GM21723 (cell line): ENCODE measurements around the gene CFD.
"Not testable (repeated sequence)": the region's sequence is repeated elsewhere in the genome, so short reads cannot be mapped to it uniquely, and the experiment has no call there.

ENCODE experiments used
- ATAC-seq: cut with Tn5 transposase; IDR thresholded peaks from one replicate; pipeline ENCODE4 v1.9.1; 2021; ENCODE audit warnings: mild to moderate bottlenecking, moderate library complexity; ENCODE audit not compliant: unreplicated experiment

CFD gene

DNA sequence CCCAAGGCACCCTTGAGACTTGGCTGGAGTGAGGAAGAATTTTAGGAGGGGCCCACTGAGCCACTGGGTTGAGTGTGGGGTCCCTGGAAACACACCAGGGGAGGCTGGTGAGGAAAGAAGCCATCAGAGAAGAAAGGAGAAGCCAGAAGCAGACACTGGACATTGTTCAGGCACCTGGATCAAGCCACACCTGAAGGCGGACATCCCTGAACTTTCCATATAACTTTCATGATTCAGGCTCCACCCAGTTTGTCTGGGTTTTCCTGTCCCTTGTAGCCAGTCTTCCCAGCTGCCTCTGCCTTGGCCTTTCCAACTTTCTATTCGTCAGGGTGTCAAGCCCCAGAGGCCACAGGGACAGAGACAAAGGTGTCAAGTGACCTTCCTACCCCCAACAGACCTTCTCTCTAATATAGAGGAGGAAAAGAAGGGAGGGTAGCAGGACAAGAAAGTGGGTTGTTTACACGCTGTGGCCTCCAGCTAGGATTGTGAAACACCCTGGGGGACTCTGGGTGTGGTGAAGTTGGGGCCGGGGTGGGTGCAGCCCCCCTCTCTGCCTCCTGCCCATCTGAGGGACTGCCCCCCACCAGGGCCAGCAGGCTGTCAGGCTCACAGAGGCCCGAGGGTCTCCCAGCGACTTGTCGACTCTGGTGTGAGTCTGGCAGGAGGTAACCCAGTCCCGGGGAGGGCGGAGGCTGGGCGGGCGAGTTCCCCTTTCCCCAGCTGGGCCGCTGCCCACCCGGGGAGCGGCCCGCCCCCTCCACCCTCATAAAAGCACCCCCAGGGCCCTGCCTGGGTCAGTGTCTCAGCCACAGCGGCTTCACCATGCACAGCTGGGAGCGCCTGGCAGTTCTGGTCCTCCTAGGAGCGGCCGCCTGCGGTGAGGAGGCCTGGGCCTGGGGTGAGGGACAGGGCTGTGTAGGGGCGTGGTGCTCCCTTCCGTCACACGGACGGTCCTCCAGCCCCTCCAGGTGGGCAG, at the start of gene CFD:
TSS of gene CFD (plus strand) at position 797 of the 976 bp plus-strand sequence. CDS start at position 823, 26 bp downstream.
- no peak for ATAC-seq

DNA sequence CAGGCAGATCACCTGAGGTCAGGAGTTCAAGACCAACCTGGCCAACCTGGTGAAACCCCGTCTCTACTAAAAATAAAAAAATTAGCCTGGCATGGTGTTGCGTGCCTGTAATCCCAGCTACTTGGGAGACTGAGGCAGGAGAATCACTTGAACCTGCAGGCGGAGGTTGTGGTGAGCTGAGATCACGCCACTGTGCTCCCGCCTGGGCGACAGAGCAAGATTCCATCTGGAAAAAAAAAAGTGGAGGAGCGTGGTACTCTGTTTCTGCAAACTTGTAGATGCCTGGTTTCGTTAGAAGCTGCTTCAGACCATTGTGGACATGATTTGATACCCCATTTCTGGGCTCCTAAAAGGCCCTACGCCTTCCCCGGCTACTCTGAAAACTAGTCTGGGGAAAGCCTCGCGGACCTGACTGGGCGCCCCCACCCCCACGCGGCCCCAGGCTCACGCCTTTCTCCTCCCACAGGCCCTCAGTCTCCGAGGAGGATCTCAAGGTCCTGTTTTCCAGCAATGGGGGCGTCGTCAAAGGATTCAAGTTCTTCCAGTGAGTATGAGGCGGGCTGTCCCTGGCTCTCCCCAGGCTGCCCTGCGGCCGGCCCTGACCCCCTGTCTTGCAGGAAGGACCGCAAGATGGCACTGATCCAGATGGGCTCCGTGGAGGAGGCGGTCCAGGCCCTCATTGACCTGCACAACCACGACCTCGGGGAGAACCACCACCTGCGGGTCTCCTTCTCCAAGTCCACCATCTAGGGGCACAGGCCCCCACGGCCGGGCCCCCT, 49.2 kb upstream of the CFD start:
- ATAC-seq: no peak

DNA sequence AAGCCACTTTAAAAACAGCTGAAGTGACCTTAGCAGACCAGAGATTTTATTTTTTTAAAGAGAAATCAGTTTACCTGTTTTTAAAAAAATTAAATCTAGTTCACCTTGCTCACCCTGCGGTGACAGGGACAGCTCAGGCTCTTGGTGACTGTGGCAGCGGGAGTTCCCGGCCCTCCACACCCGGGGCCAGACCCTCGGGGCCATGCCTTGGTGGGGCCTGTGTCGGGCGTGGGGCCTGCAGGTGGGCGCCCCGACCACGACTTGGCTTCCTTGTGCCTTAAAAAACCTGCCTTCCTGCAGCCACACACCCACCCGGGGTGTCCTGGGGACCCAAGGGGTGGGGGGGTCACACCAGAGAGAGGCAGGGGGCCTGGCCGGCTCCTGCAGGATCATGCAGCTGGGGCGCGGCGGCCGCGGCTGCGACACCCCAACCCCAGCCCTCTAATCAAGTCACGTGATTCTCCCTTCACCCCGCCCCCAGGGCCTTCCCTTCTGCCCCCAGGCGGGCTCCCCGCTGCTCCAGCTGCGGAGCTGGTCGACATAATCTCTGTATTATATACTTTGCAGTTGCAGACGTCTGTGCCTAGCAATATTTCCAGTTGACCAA, 48.5 kb upstream of the CFD start:
- ATAC-seq: no peak

DNA sequence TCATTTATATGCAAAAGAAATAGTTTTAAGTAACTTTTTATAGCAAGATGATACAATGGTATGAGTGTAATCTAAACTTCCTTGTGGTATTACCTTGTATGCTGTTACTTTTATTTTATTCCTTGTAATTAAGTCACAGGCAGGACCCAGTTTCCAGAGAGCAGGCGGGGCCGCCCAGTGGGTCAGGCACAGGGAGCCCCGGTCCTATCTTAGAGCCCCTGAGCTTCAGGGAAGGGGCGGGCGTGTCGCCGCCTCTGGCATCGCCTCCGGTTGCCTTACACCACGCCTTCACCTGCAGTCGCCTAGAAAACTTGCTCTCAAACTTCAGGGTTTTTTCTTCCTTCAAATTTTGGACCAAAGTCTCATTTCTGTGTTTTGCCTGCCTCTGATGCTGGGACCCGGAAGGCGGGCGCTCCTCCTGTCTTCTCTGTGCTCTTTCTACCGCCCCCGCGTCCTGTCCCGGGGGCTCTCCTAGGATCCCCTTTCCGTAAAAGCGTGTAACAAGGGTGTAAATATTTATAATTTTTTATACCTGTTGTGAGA, 47.9 kb upstream of the CFD start:
- ATAC-seq: no peak

DNA sequence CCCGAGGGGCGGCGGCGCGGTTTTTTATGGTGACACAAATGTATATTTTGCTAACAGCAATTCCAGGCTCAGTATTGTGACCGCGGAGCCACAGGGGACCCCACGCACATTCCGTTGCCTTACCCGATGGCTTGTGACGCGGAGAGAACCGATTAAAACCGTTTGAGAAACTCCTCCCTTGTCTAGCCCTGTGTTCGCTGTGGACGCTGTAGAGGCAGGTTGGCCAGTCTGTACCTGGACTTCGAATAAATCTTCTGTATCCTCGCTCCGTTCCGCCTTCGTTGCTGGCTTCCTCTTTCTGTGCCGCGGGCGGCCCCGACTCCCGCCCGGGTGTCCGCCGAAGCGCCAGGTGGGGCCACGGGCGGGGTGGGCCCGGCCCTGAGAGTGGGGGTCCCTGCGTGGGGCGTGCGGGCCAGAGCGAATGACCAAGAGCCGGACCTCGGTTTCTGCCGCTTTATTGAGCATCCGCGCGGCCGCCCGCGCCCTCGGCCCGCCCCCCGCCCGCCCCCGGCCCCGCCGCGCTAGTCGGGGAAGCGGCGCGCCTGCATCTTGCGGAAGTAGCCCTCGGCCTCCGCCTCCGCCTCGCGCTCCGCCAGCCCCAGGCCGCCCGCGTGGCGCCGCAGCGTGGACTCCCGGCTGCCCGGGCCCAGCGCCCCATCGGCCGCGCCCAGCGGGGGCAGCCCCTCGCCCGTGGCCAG, 47.3 kb upstream of the CFD start:
- ATAC-seq: no peak

DNA sequence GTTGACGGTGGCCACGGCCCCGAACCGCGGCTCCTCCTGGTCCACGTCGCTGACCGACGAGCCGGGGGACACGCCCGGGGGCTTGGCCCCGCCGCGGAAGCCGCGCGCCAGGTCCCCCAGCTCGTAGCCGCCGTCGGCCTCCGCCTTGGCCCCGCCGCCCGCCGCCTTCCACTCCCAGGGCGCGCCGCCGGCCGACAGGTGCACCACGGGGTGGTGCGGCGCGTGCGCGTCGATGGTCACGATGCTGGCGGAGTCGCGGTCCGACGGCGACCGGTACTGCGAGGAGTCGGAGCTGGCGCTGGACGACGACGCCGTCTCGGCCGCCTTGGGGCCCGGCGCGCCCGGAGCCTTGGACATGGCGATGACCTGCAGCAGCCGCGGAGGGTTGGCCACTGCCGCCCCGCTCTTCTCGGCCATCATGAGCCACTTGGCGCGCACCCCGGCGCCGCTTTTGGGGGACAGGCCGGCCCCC, 46.7 kb upstream of the CFD start:
- ATAC-seq: no peak

DNA sequence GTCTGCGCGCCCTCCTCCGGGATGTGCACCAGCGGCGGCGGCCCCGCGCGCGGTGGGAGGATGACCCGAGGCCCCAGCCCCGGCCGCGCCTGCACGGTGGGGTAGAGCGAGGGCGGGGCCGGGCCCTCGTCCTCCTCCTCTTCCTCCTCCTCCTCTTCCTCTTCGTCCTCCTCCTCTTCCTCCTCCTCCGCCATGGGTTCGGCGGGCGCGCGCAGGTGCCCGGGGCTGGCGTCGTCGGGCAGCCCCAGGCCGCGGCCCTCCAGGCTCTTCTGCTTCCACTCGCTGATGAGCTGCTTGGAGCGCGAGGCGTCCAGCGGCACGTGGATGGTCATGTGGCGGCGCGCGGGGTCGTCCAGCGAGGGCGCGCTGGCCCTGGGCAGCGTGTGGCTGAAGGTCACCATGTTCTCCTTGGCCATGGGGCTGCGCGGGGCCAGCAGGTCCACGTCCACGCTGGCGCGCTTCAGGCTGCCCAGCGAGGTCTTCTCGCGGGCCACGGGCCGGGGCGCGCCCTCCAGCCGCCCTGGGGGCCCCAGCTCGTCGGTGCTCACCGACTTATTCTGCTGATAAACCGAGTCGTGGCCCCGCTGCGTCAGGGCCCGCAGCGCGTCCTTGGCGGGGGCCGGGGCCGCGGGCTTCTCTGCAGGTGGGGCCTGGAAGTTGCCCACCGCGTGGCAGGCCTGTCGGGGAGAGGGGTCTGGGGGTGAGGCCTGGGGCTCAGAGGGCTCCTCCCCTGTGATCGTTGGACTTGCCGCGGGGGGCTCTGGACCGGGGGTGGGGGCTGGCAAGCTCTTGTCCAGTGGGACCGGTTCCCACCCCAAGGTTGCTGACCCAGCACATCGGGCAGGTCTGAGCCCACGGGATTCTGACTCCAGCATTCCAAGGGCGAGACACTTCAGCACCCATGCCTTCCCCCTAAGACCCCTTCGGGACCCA, 46.0 kb upstream of the CFD start:
- no peak for ATAC-seq

DNA sequence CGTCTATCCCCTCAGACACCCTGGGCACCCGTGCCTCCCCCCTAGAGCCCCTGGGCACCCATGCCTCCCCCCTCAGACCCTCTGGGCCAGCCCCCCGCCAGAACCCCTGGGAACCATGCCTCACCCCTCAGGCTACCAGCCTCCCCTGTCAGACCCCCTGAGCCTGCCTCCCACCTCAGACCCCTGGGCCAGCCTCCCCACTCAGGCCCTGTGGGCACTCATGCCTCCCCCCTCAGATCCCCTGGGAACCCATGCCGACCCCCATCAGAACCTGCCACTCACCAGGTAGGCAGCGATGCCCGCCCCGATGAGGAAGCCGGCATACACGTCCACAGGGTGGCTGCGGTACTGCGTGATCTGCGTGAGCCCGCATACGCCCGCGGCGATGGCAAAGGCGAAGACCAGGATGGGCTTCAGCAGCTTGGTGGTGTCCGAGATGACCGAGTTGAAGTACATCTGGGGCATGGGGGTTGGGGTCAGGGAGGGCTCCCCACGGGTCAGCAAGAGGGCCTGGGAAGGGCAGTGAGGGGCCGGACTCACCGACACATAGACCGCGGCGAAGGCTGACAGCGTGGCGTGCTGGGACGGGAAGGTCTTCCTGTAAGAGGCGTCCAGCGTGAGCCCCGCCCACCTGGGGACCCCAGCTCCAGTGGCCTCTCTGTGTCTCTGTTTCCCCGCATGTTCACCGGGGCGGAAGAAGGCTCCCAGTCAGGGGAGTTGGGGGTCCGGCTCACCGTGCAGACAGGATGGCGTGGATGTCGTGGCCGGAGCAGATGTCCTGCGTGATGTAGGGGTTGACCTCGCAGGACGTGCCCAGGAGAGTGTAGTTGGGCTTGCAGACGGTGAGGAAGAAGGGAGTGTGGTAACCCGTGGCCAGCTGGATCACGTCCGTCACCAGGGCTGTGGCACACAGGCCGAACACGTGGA, 45.0 kb upstream of the CFD start:
- ATAC-seq: no peak

DNA sequence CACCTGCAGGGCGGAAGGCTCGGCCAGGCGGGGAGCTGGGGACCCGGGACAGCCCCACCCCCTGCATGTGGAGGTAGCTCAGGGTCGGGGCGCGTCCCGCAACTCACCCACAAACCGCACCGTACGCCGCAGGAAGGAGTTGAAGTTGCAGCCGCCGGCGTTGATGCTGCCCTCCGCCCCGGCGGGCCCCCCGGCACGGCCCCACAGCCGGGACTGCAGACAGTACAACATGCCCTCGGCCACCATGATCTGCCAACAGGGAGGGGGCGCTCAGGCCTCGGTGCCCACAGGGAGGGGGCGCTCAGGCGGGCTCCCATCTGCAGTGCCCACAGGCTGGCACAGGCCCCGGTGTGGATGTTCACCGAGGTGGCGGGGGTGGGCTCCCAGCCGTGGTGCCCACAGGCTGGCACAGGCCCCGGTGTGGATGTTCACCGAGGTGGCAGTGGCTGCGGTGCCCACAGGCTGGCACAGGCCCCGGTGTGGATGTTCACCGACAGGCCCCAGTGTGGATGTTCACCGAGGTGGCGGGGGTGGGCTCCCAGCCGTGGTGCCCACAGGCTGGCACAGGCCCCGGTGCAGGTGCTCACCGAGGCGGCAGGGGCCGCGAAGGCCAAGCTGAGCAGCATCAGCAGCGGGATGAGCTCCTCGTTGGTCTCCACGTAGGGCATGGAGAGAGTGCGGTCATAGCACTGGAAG, 44.2 kb upstream of the CFD start:
- no peak for ATAC-seq

DNA sequence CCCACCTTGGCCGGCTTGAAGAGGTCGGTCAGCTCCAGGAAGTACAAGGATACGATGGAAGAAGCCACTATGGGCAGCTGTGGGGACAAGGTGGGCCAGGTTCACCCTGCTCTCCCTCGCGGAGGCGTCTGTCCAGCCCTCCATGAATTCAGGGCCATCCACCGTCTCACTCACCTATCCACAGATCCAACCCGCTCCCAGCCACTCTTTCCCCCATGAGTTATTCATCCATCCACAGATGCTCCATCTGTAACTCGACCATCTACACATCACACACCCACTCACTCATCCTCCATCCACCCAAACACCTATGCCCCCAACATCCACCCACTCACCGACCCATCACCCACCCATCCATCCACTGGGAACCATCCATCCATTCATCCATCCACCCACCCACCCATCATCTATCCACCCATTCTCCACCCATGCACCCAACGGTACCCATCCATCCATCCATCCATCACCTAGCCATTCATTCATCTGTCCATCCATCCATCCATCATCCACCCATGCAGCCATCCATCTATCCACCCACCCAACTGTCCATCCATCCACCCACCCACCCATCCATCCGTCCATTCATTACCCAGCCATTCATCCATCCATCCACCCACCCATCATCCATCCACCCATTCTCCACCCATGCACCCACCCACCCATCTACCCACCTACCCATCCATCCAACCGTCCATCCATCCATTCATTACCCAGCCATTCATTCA, 43.5 kb upstream of the CFD start:
- no peak for ATAC-seq

DNA sequence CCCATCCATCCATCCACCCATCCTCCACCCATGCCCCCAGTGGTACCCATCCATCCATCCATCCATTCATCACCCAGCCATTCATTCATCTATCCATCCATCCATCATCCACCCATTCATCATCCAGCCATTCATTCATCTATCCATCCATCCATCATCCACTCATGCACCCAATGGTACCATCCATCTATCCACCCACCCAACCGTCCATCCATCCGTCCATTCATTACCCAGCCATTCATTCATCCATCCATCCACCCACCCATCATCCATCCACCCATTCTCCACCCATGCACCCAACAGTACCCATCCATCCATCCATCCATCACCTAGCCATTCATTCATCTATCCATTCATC, 43.0 kb upstream of the CFD start:
- ATAC-seq: no peak

DNA sequence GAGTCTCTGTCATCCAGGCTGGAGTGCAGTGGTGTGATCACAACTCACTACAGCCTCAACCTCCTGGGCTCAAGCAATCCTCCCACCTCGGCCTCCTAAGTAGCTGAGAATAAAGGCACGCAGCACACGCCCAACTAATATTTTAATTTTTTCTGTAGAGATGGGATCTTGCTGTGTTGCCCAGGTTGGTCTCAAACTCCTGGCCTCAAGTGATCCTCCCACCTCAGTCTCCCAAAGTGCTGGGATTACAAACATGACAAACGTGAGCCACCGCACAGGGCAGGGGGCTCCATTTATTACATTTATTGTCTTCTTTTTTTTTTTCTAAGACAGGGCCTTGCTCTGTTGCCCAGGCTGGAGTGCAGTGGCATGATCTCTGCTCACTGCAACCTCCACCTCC, 39.3 kb upstream of the CFD start:
- not testable (repeated sequence) for ATAC-seq

DNA sequence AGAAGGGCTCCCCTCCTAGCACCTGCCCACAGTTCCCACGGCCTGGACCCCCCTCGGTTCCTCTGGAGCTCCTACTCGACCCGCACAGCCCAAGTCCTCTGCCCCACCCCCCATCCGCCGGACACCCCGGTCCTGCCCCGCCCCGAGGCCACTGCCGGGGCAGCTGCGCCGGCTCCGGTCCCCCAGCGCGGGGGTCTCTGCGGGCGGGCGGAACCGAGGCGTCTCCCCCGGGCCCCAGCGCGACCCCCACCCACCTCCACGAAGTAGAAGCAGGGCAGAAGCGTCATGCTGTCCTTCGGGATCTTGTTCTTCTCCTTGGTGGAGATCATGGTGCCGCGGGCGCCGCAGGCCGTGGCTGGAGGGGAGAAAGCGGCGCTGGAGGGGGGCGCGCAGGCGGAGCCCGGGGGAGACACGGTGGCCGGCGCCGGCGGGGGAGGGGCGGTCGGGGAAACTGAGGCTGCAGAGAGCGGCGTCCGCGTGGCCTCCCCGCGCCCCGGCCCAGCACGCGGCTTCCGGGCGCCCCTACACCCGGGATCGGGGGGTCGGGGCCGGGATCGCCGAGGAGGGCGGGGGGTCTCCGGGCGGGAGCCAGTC, 38.1 kb upstream of the CFD start:
- no peak for ATAC-seq

DNA sequence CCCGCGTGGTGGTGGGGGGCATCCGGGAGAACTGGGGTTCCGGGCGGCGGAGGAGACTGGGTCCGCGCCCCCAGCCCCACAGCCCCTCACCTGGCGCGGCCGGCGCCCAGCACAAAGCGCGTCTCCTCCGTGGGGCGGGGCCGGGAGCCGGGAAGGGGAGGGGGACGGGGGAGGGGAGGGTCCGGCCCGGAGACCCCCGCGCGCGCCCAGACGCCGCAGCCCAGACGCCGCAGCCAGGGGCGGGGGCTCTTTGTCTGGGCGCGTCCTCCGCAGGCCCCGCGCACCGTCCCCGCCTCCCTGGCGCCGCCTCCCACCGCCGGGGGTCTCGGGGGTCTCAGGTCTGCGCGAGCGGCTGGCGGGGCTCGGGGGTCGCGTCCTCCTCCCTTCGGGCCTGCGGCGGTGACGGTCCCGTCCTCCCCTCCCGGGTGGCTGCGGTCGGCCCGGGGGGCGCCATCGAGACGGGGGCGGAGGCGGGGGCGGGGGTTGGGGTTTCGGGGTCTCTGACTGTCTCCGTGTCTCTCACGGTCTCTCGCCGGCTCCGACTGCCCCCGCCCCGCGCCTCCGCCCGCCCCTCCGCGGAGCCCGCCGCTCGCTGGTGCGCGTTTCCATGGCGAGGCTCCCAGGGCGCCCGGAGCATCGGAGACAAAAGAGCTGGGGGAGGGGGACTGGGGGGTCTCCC, 37.5 kb upstream of the CFD start, which contains the start of gene PLPPR3:
TSS of gene PLPPR3 (minus strand) at position 131 of the 679 bp plus-strand sequence. CDS start 396 bp downstream, outside the sequence.
- no peak for ATAC-seq

DNA sequence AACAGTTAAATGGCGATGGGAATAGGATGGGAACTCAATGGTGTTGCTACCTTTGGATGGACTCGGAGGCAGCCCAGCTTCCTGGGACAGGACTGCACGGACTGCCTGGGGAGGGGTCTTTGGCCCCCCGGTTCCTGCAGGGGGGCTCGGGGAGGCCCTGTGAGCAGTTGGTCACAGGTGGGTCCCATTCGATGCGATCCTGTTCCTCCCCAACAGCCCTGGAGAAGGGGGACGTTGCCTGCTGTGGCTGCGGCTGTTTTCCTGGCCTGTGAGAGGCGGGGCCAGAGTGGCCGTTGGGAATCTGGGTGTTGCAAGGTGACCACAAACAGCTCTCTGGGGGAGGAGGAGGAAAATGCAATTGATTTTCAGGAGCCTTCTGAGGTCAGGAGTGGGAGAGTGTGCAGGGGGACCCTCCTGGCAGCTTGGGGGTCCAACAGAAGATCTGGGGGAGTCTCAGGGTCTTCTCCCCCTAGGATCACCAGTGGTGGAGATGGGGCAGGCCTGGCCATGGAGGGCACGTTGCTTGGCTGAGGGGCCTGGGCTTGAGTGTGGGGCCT, 35.8 kb upstream of the CFD start:
- no peak for ATAC-seq

DNA sequence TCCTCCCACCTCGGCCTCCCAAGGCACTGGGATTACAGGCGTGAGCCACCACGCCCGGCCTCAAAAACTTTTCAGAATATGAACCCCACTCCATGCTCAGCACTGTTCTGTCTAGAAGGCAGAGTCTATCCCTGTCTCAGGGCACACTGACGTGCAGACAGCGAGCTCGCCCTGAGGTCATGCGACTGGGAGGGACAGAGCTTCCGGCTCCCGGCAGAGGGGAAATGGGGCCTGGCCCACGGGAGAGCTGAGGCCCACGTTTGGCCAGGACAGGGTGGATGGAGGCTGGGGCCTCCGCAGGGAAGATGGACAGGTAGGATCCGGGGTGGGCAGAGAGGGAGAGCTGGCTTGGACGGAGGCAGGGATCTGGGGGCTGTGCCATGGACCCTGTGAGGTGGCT, 34.6 kb upstream of the CFD start:
- no peak for ATAC-seq
